Neural progenitor cell (in vitro differentiated cells): ENCODE data around the gene RABGAP1. TPM values are rescaled to one million over a fixed set of nuclear protein-coding genes. Genes with fewer than 3 reads are reported as not detected.

Experiments used
- DNase-seq: peaks from one replicate; pipeline ENCODE4 v3.0.0-alpha.2; 2016; ENCODE audit warnings: low spot score
- H2AFZ ChIP-seq: fragments of 200-600 bp; sonication (generic); replicated peaks from 2 replicates; pipeline ENCODE4 v1.6.1; 2016; ENCODE audit warnings: antibody characterized with exemption
- H3F3A ChIP-seq: fragments of 200-600 bp; sonication (generic); 2 replicates; pipeline ENCODE4 v1.6.1; 2016; ENCODE audit warnings: antibody characterized with exemption, low read depth
- H3K27ac ChIP-seq: fragments of 200-600 bp; sonication (generic); 2 replicates; pipeline ENCODE4 v1.5.1; 2016; ENCODE audit warnings: mild to moderate bottlenecking
- H3K27me3 ChIP-seq: fragments of 200-600 bp; sonication (generic); 2 replicates; pipeline ENCODE4 v1.6.1; 2016; ENCODE audit warnings: mild to moderate bottlenecking, moderate library complexity
- H3K36me3 ChIP-seq: fragments of 200-600 bp; sonication (generic); 2 replicates; pipeline ENCODE4 v1.5.1; 2016
- H3K4me1 ChIP-seq: fragments of 200-600 bp; sonication (generic); 2 replicates; pipeline ENCODE4 v1.6.1; 2016; ENCODE audit warnings: mixed run types
- H3K4me2 ChIP-seq: fragments of 200-600 bp; sonication (generic); 2 replicates; pipeline ENCODE4 v1.6.1; 2016
- H3K4me3 ChIP-seq: fragments of 200-600 bp; sonication (generic); 2 replicates; pipeline ENCODE4 v1.5.1; 2016
- H3K79me2 ChIP-seq: fragments of 200-600 bp; sonication (generic); 2 replicates; pipeline ENCODE4 v1.6.1; 2016; ENCODE audit warnings: low read depth
- H3K9ac ChIP-seq: fragments of 200-600 bp; sonication (generic); 2 replicates; pipeline ENCODE4 v1.6.1; 2016
- H3K9me3 ChIP-seq: fragments of 200-600 bp; sonication (generic); 2 replicates; pipeline ENCODE4 v1.5.1; 2016; ENCODE audit warnings: low read depth
- H4K20me1 ChIP-seq: fragments of 200-600 bp; sonication (generic); 2 replicates; pipeline ENCODE4 v1.6.1; 2016; ENCODE audit warnings: low read depth
- H3K27ac Mint-ChIP-seq: 3 replicates; pipeline ENCODE4 v1.8.0; 2021; ENCODE audit warnings: mixed read lengths
- H3K27me3 Mint-ChIP-seq: 2 replicates; pipeline ENCODE4 v1.8.0; 2022; ENCODE audit warnings: low read depth, mild to moderate bottlenecking, inconsistent platforms, moderate library complexity, mixed read lengths; ENCODE audit not compliant: insufficient read depth
- H3K36me3 Mint-ChIP-seq: 3 replicates; pipeline ENCODE4 v1.8.0; 2021; ENCODE audit warnings: mixed read lengths
- H3K4me1 Mint-ChIP-seq: 3 replicates; pipeline ENCODE4 v1.8.0; 2021; ENCODE audit warnings: mixed read lengths
- H3K4me3 Mint-ChIP-seq: 3 replicates; pipeline ENCODE4 v1.8.0; 2021; ENCODE audit warnings: mild to moderate bottlenecking, moderate library complexity, mixed read lengths
- H3K9me3 Mint-ChIP-seq: 3 replicates; pipeline ENCODE4 v1.8.0; 2020; ENCODE audit warnings: mixed read lengths
- CTCF ChIP-seq: fragments of 200-600 bp; sonication (generic); IDR thresholded peaks from 2 replicates; pipeline ENCODE4 v1.5.1; 2017; ENCODE audit warnings: antibody characterized with exemption, mild to moderate bottlenecking
- EZH2 ChIP-seq: fragments of 200-600 bp; sonication (generic); IDR thresholded peaks from 2 replicates; pipeline ENCODE4 v1.6.1; 2017; ENCODE audit warnings: antibody characterized with exemption, mild to moderate bottlenecking, moderate library complexity
- EZH2phosphoT487 ChIP-seq: fragments of 200-600 bp; sonication (generic); IDR thresholded peaks from 2 replicates; pipeline ENCODE4 v1.6.1; 2017; ENCODE audit warnings: antibody characterized with exemption
- total RNA-seq: library from RNA; depleted of rRNA; stranded (reverse); fragments of >200 nt; gene quantifications from 2 replicates; pipeline ENCODE4 v1.2.3, GENCODE V29; 2015; ENCODE audit warnings: low replicate concordance

Gene RABGAP1
- total RNA-seq, 1 donor from 2014 or later = 55.2 TPM

GRCh38 chr9:123046406-123047195 lies 105.8 kb downstream of the RABGAP1 start:
- Histone ChIP-seq H2AFZ (no peak overlapping the region), H3K79me2 (no peaks in the 10 kb centered on the region), H3K4me1 (no peaks in the 10 kb centered on the region), H4K20me1 (no peaks in the 10 kb centered on the region), H3K27me3 (no peaks in the 10 kb centered on the region), H3K27ac (peak overlapping the region; percentile 20), H3K36me3 (no peaks in the 10 kb centered on the region), H3K9ac (no peak overlapping the region), H3K4me3 (no peak overlapping the region), H3K9me3 (no peaks in the 10 kb centered on the region), H3K4me2 (no peak overlapping the region), H3F3A (peaks cover 6% of the 10 kb centered on the region)
- TF ChIP-seq EZH2 (no peak), CTCF (no peak), EZH2phosphoT487 (no peak)
- H3K36me3 Mint-ChIP-seq = peaks cover 19% of the 10 kb centered on the region
- H3K9me3 Mint-ChIP-seq = peaks cover 5% of the 10 kb centered on the region
- peaks cover 2% of the 10 kb centered on the region for H3K27me3 Mint-ChIP-seq
- no peak overlapping the region for H3K27ac Mint-ChIP-seq
- DNase-seq = no peak
- no peak overlapping the region for H3K4me3 Mint-ChIP-seq
- no peaks in the 10 kb centered on the region for H3K4me1 Mint-ChIP-seq

- Histone ChIP-seq H2AFZ (no peak overlapping the region), H3K9me3 (no peaks in the 10 kb centered on the region), H3K27ac (no peak overlapping the region), H3K4me3 (no peak overlapping the region), H4K20me1 (no peaks in the 10 kb centered on the region), H3K36me3 (no peaks in the 10 kb centered on the region), H3K4me2 (no peak overlapping the region), H3F3A (peaks cover 6% of the 10 kb centered on the region), H3K4me1 (no peaks in the 10 kb centered on the region), H3K9ac (no peak overlapping the region), H3K79me2 (no peaks in the 10 kb centered on the region), H3K27me3 (no peaks in the 10 kb centered on the region)
- H3K36me3 Mint-ChIP-seq = peaks cover 7% of the 10 kb centered on the region
- no peak overlapping the region for H3K4me3 Mint-ChIP-seq
- TF ChIP-seq EZH2phosphoT487 (no peak), EZH2 (no peak), CTCF (no peak)
- no peaks in the 10 kb centered on the region for H3K9me3 Mint-ChIP-seq
- H3K27me3 Mint-ChIP-seq = no peaks in the 10 kb centered on the region
- H3K4me1 Mint-ChIP-seq = no peaks in the 10 kb centered on the region
- DNase-seq = no peak
- H3K27ac Mint-ChIP-seq = no peak overlapping the region
Observed at GRCh38 chr9:123048748-123049147, 107.9 kb downstream of the RABGAP1 start.

DNA sequence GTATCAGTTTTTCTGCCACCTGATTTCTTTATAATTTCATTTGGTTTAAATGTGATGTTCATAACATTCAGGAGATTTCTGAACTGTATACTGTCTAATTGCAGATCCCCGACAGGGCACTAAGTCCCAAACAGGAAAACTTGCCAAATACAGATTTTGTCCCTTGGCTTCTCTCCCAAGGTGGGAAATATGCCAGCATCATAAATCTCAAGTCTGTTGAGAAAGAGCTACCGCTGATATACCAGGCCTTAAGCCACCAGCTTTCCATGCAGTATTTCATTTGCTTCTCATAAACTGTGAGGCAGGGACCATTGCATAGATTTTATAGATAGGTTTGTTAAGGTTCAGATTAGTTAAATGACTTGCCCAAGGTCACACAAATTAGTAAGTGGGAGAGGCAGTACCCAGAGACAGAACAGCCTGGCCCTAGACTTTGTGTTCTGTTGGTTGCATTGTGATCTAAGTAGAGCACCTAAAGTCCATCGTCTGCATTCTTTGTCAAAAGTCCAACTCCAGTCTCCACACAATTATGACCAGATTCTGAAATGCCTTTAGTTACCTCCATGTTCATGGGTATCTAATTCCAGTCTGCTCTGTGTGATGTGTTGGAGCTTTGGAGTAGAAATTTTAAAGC lies 108.9 kb downstream of the RABGAP1 start:
- Histone ChIP-seq H3K4me1 (no peaks in the 10 kb centered on the region), H2AFZ (no peak overlapping the region), H3K27me3 (no peaks in the 10 kb centered on the region), H3K9ac (no peak overlapping the region), H3K4me3 (no peak overlapping the region), H3K4me2 (no peak overlapping the region), H3K36me3 (peaks cover 3% of the 10 kb centered on the region), H3K79me2 (no peaks in the 10 kb centered on the region), H4K20me1 (no peaks in the 10 kb centered on the region), H3K9me3 (no peaks in the 10 kb centered on the region), H3F3A (peaks cover 6% of the 10 kb centered on the region), H3K27ac (no peak overlapping the region)
- Mint-ChIP-seq H3K9me3 (no peaks in the 10 kb centered on the region), H3K27me3 (no peaks in the 10 kb centered on the region), H3K4me1 (no peaks in the 10 kb centered on the region), H3K36me3 (peaks cover 5% of the 10 kb centered on the region), H3K27ac (no peak overlapping the region), H3K4me3 (no peak overlapping the region)
- TF ChIP-seq EZH2phosphoT487 (no peak), CTCF (no peak), EZH2 (no peak)
- DNase-seq = no peak
